Mammary epithelial cell (primary cell): ENCODE results near the gene STOML1.

ENCODE experiments used
- EZH2 ChIP-seq: IDR thresholded peaks from 2 replicates; pipeline ENCODE4 v1.6.1; 2012; ENCODE audit warnings: low read length, inconsistent platforms, borderline replicate concordance
- TF ChIP-seq, protein P1 (sequence below), 2 donors: IDR thresholded peaks in 1 of 2; conservative IDR thresholded peaks in 1 of 2; 2 replicates each; pipeline ENCODE4 v1.5.1; 2011 to 2012; ENCODE audit warnings: inconsistent platforms in 2 of 2, low read length in 2 of 2, mild to moderate bottlenecking in 2 of 2, control low read depth in 1 of 2, low read depth in 1 of 2; ENCODE audit not compliant: insufficient read depth in 1 of 2; ENCODE audit errors: extremely low read depth in 1 of 2

DNA sequence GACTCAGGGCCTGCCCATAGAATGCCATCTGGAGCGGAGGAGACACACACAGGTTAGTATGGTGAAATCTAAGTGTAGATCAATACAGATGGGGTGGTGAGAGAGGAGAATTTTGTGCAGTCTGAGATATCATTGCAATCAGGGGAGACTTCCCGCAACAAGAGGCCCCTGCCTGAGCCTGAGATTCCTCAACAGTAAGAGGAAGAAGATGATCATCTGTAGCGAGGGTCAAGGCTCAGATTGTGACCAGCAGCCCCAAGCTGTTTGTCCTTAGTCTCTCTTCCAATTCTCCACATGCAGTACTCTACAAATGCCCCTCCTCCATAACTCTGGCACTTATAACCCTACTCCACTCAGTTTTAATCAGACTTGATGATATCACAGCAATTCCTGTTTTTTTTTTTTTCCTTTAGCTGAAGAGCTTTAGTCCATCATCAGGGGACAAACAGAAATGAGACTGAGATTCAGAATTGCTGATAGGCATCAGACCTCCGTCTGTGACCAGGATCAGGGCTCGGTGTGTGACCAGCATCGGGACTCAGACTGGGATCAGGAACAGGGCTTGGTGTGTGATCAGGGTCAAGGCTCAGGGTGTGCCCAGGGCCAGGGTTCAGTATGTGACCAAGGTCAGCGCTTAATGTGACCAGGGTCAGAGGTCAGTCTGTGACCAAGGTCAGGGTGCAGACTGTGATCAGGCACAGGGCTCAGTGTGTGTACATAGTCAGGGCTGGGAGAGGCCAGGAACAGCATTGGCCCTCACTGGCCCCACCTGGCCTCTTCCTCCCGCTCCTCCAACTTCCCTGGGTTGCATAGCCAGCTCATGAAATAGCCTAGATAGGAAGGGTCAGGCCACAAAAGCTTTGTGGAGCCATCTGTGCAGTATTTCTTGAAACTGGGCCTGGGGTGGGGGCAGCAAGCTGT is 51.8 kb downstream of the STOML1 start:
- TF ChIP-seq EZH2: no peak
- TF ChIP-seq, protein P1, sequence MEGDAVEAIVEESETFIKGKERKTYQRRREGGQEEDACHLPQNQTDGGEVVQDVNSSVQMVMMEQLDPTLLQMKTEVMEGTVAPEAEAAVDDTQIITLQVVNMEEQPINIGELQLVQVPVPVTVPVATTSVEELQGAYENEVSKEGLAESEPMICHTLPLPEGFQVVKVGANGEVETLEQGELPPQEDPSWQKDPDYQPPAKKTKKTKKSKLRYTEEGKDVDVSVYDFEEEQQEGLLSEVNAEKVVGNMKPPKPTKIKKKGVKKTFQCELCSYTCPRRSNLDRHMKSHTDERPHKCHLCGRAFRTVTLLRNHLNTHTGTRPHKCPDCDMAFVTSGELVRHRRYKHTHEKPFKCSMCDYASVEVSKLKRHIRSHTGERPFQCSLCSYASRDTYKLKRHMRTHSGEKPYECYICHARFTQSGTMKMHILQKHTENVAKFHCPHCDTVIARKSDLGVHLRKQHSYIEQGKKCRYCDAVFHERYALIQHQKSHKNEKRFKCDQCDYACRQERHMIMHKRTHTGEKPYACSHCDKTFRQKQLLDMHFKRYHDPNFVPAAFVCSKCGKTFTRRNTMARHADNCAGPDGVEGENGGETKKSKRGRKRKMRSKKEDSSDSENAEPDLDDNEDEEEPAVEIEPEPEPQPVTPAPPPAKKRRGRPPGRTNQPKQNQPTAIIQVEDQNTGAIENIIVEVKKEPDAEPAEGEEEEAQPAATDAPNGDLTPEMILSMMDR (conservative IDR thresholded peaks at IDR 0.05 in 1 of 2, IDR thresholded peaks at IDR 0.05 in 1 of 2; ENCODE audit: extremely low read depth in 1 of 2, insufficient read depth in 1 of 2, low read depth in 1 of 2, low read length in 2 of 2): no peak
